NCI-H2227 (cell line): ENCODE data around the gene CHD6.

ENCODE experiments used
- DNase-seq: peaks from one replicate; lab custom pipeline; 2025; ENCODE audit not compliant: unreplicated experiment; lab: John Stamatoyannopoulos, UW

The CHD6 gene

GRCh38 chr20:41373931-41374920 is 244.0 kb downstream of the CHD6 start:
- DNase-seq: no peak

GRCh38 chr20:41373251-41373783 is 244.9 kb downstream of the CHD6 start:
- DNase-seq: no peak

- DNase-seq: no peak
Observed at GRCh38 chr20:41371371-41371770, 246.8 kb downstream of the CHD6 start.

- no peak for DNase-seq
Observed at GRCh38 chr20:41370176-41370575, 248.0 kb downstream of the CHD6 start.

- DNase-seq: no peak
Observed at GRCh38 chr20:41369673-41370072, 248.5 kb downstream of the CHD6 start.

- no peak for DNase-seq
Observed at GRCh38 chr20:41367956-41368355, 250.2 kb downstream of the CHD6 start.

GRCh38 chr20:41367393-41367695 is 250.8 kb downstream of the CHD6 start:
- no peak for DNase-seq

- DNase-seq: peak; percentile 68
Observed at GRCh38 chr20:41366546-41367392, 251.4 kb downstream of the CHD6 start, which contains the start of gene EMILIN3. Gene EMILIN3 (minus strand): TSS chr20:41366818. CDS start chr20:41366634, 184 bp downstream.

GRCh38 chr20:41365777-41366545 is 252.2 kb downstream of the CHD6 start:
- peak; percentile 59 for DNase-seq

- no peak for DNase-seq
Observed at GRCh38 chr20:41364967-41365765, 253.0 kb downstream of the CHD6 start.

- DNase-seq: no peak
Observed at GRCh38 chr20:41364236-41364855, 253.8 kb downstream of the CHD6 start.

GRCh38 chr20:41363601-41364000 is 254.6 kb downstream of the CHD6 start:
- no peak for DNase-seq

- no peak for DNase-seq
Observed at GRCh38 chr20:41362748-41363140, 255.4 kb downstream of the CHD6 start.

- no peak for DNase-seq
Observed at GRCh38 chr20:41361757-41362747, 256.1 kb downstream of the CHD6 start.

GRCh38 chr20:41360831-41361756 is 257.1 kb downstream of the CHD6 start:
- DNase-seq: no peak

- no peak for DNase-seq
Observed at GRCh38 chr20:41359541-41360011, 258.6 kb downstream of the CHD6 start.

GRCh38 chr20:41358717-41359116 is 259.5 kb downstream of the CHD6 start:
- DNase-seq: no peak
